Subcutaneous abdominal adipose tissue (tissue), 5 donors: ENCODE measurements around the gene SLCO2B1.
A peak's percentile ranks its signal among the peaks of the same experiment; 100 is the strongest.

ENCODE experiments used
- H3K27ac ChIP-seq: one replicate; pipeline ENCODE4 v1.7.0; 2013; ENCODE audit warnings: low read depth, mild to moderate bottlenecking, inconsistent platforms, low read length, moderate library complexity
- H3K27me3 ChIP-seq, 5 donors: one replicate each; pipeline ENCODE4 v1.7.0; 2013; ENCODE audit warnings: low read length in 5 of 5, inconsistent platforms in 1 of 5; ENCODE audit not compliant: control insufficient read depth in 5 of 5, insufficient read depth in 4 of 5
- H3K36me3 ChIP-seq, 5 donors: one replicate each; pipeline ENCODE4 v1.7.0; 2013; ENCODE audit warnings: low read length in 5 of 5; ENCODE audit not compliant: control insufficient read depth in 5 of 5, insufficient read depth in 5 of 5
- H3K4me1 ChIP-seq, 5 donors: one replicate each; pipeline ENCODE4 v1.7.0; 2013; ENCODE audit warnings: low read length in 5 of 5, mild to moderate bottlenecking in 3 of 5, moderate library complexity in 1 of 5; ENCODE audit not compliant: control insufficient read depth in 5 of 5, insufficient read depth in 5 of 5
- H3K4me3 ChIP-seq, 5 donors: one replicate each; pipeline ENCODE4 v1.7.0; 2013; ENCODE audit warnings: low read length in 5 of 5, low read depth in 1 of 5
- H3K9ac ChIP-seq, 5 donors: one replicate each; pipeline ENCODE4 v1.7.0; 2013; ENCODE audit warnings: low read length in 5 of 5, mild to moderate bottlenecking in 4 of 5, moderate library complexity in 3 of 5
- H3K9me3 ChIP-seq, 5 donors: one replicate each; pipeline ENCODE4 v1.7.0; 2013; ENCODE audit warnings: low read length in 5 of 5; ENCODE audit not compliant: control insufficient read depth in 5 of 5
- donor health status: healthy.
- donor health status: healthy.
- donor health status: healthy.
- donor health status: healthy.
- donor health status: healthy.

The SLCO2B1 gene

GRCh38 chr11:75174781-75175370 is 24.0 kb downstream of the SLCO2B1 start:
- peak overlapping the region; percentile 54 for H3K27ac ChIP-seq
- H3K9ac ChIP-seq, result no peak overlapping the region

GRCh38 chr11:75182664-75183063 is 31.8 kb downstream of the SLCO2B1 start:
- no peak overlapping the region for H3K9ac ChIP-seq
- H3K4me1 ChIP-seq, result peaks cover 0 to 37% (median 8%) of the 10 kb centered on the region in 5 donors
- no peak overlapping the region for H3K4me3 ChIP-seq
- H3K27ac ChIP-seq, result no peak overlapping the region
- no peaks in the 10 kb centered on the region for H3K9me3 ChIP-seq
- peaks cover 0 to 12% (median 0%) of the 10 kb centered on the region in 5 donors for H3K36me3 ChIP-seq
- no peaks in the 10 kb centered on the region for H3K27me3 ChIP-seq

More at GRCh38 chr11:75174781-75175370, 24.0 kb downstream of the SLCO2B1 start:
- peaks cover 0 to 2% (median 0%) of the 10 kb centered on the region in 5 donors for H3K27me3 ChIP-seq
- no peaks in the 10 kb centered on the region for H3K9me3 ChIP-seq
- peaks cover 0 to 24% (median 9%) of the 10 kb centered on the region in 5 donors for H3K4me1 ChIP-seq
- H3K4me3 ChIP-seq, result no peak overlapping the region
- H3K36me3 ChIP-seq, result peaks cover 0 to 19% (median 0%) of the 10 kb centered on the region in 5 donors

GRCh38 chr11:75184051-75184450 is 33.1 kb downstream of the SLCO2B1 start:
- H3K27ac ChIP-seq, result no peak overlapping the region
- peaks cover 0 to 15% (median 0%) of the 10 kb centered on the region in 5 donors for H3K36me3 ChIP-seq

GRCh38 chr11:75184757-75185425 is 34.0 kb downstream of the SLCO2B1 start:
- Histone ChIP-seq H3K9ac (no peak overlapping the region), H3K36me3 (peaks cover 0 to 15% (median 0%) of the 10 kb centered on the region in 5 donors), H3K4me3 (no peak overlapping the region), H3K27ac (no peak overlapping the region), H3K27me3 (no peaks in the 10 kb centered on the region), H3K9me3 (no peaks in the 10 kb centered on the region), H3K4me1 (peaks cover 0 to 56% (median 27%) of the 10 kb centered on the region in 5 donors)

More at GRCh38 chr11:75184051-75184450, 33.1 kb downstream of the SLCO2B1 start:
- H3K4me3 ChIP-seq, result no peak overlapping the region
- no peak overlapping the region for H3K9ac ChIP-seq
- H3K9me3 ChIP-seq, result no peaks in the 10 kb centered on the region
- no peaks in the 10 kb centered on the region for H3K27me3 ChIP-seq
- peaks cover 0 to 49% (median 18%) of the 10 kb centered on the region in 5 donors for H3K4me1 ChIP-seq

GRCh38 chr11:75185866-75186265 is 35.0 kb downstream of the SLCO2B1 start:
- Histone ChIP-seq H3K9ac (no peak overlapping the region), H3K36me3 (peaks cover 0 to 23% (median 0%) of the 10 kb centered on the region in 5 donors), H3K27me3 (no peaks in the 10 kb centered on the region), H3K27ac (no peak overlapping the region), H3K9me3 (no peaks in the 10 kb centered on the region), H3K4me3 (no peak overlapping the region), H3K4me1 (peaks cover 0 to 60% (median 36%) of the 10 kb centered on the region in 5 donors)

GRCh38 chr11:75186999-75187398 is 36.1 kb downstream of the SLCO2B1 start:
- peaks cover 0 to 23% (median 0%) of the 10 kb centered on the region in 5 donors for H3K36me3 ChIP-seq
- no peak overlapping the region for H3K4me3 ChIP-seq
- peaks cover 3 to 59% (median 42%) of the 10 kb centered on the region in 5 donors for H3K4me1 ChIP-seq
- H3K9me3 ChIP-seq, result no peaks in the 10 kb centered on the region
- no peak overlapping the region for H3K27ac ChIP-seq
- H3K9ac ChIP-seq, result no peak overlapping the region
- H3K27me3 ChIP-seq, result no peaks in the 10 kb centered on the region

GRCh38 chr11:75188671-75189070 is 37.8 kb downstream of the SLCO2B1 start:
- Histone ChIP-seq H3K27ac (no peak overlapping the region), H3K36me3 (peaks cover 0 to 31% (median 0%) of the 10 kb centered on the region in 5 donors), H3K4me1 (peaks cover 3 to 64% (median 50%) of the 10 kb centered on the region in 5 donors), H3K9me3 (no peaks in the 10 kb centered on the region), H3K27me3 (no peaks in the 10 kb centered on the region), H3K9ac (no peak overlapping the region), H3K4me3 (no peak overlapping the region)

- no peaks in the 10 kb centered on the region for H3K27me3 ChIP-seq
- no peaks in the 10 kb centered on the region for H3K9me3 ChIP-seq
- H3K9ac ChIP-seq, result no peak overlapping the region
- no peak overlapping the region for H3K27ac ChIP-seq
- peaks cover 0 to 35% (median 0%) of the 10 kb centered on the region in 5 donors for H3K36me3 ChIP-seq
- peaks cover 5 to 68% (median 53%) of the 10 kb centered on the region in 5 donors for H3K4me1 ChIP-seq
- H3K4me3 ChIP-seq, result no peak overlapping the region
Observed at GRCh38 chr11:75189108-75189507, 38.2 kb downstream of the SLCO2B1 start.

- no peak overlapping the region for H3K27ac ChIP-seq
- peaks cover 0 to 32% (median 0%) of the 10 kb centered on the region in 5 donors for H3K36me3 ChIP-seq
- no peaks in the 10 kb centered on the region for H3K9me3 ChIP-seq
- no peak overlapping the region for H3K9ac ChIP-seq
- no peaks in the 10 kb centered on the region for H3K27me3 ChIP-seq
- H3K4me1 ChIP-seq, result peaks cover 9 to 69% (median 60%) of the 10 kb centered on the region in 5 donors
- H3K4me3 ChIP-seq, result no peak overlapping the region
Observed at GRCh38 chr11:75189911-75190310, 39.0 kb downstream of the SLCO2B1 start.
